Measurements from ENCODE around the gene CTTN.

Gene CTTN

GRCh38 chr11:70409437-70409836 is 11.1 kb downstream of the CTTN start:
- no peak for DNase-seq (ENCODE audit: low read depth in 2 of 3, low spot score in 1 of 3)

GRCh38 chr11:70409871-70410270 is 11.5 kb downstream of the CTTN start:
- no peak for DNase-seq (ENCODE audit: low read depth in 2 of 3, low spot score in 1 of 3)

GRCh38 chr11:70410276-70411205 is 12.2 kb downstream of the CTTN start:
- DNase-seq (ENCODE audit: low read depth in 2 of 3, low spot score in 1 of 3), result no peak

GRCh38 chr11:70411713-70412452 is 13.6 kb downstream of the CTTN start:
- no peak for DNase-seq (ENCODE audit: low read depth in 2 of 3, low spot score in 1 of 3)

- DNase-seq (ENCODE audit: low read depth in 2 of 3, low spot score in 1 of 3), result no peak
These were observed 14.8 kb downstream of the CTTN start for GRCh38 chr11:70413151-70413550.

GRCh38 chr11:70414341-70415100 is 16.2 kb downstream of the CTTN start:
- no peak for DNase-seq (ENCODE audit: low read depth in 2 of 3, low spot score in 1 of 3)

- no peak for DNase-seq (ENCODE audit: low read depth in 2 of 3, low spot score in 1 of 3)
These were observed 16.9 kb downstream of the CTTN start for GRCh38 chr11:70415191-70415590.

GRCh38 chr11:70415642-70416395 is 17.5 kb downstream of the CTTN start:
- DNase-seq (ENCODE audit: low read depth in 2 of 3, low spot score in 1 of 3), result no peak

- DNase-seq (ENCODE audit: low read depth in 2 of 3, low spot score in 1 of 3), result no peak
These were observed 18.6 kb downstream of the CTTN start for GRCh38 chr11:70416881-70417280.

GRCh38 chr11:70418130-70418529 is 19.8 kb downstream of the CTTN start:
- DNase-seq (ENCODE audit: low read depth in 2 of 3, low spot score in 1 of 3), result no peak

GRCh38 chr11:70419307-70420007 is 21.1 kb downstream of the CTTN start:
- no peak for DNase-seq (ENCODE audit: low read depth in 2 of 3, low spot score in 1 of 3)

- no peak for DNase-seq (ENCODE audit: low read depth in 2 of 3, low spot score in 1 of 3)
These were observed 21.7 kb downstream of the CTTN start for GRCh38 chr11:70420008-70420464.

- DNase-seq (ENCODE audit: low read depth in 2 of 3, low spot score in 1 of 3), result no peak
These were observed 22.2 kb downstream of the CTTN start for GRCh38 chr11:70420496-70420895.

GRCh38 chr11:70421123-70421522 is 22.8 kb downstream of the CTTN start:
- DNase-seq (ENCODE audit: low read depth in 2 of 3, low spot score in 1 of 3), result no peak

- DNase-seq (ENCODE audit: low read depth in 2 of 3, low spot score in 1 of 3), result no peak
These were observed 24.6 kb downstream of the CTTN start for GRCh38 chr11:70422692-70423522.

GRCh38 chr11:70423523-70424505 is 25.5 kb downstream of the CTTN start:
- DNase-seq (ENCODE audit: low read depth in 2 of 3, low spot score in 1 of 3), result peak; percentile 22 to 38 (median 33)

GRCh38 chr11:70424765-70425344 is 26.5 kb downstream of the CTTN start:
- no peak for DNase-seq (ENCODE audit: low read depth in 2 of 3, low spot score in 1 of 3)

GRCh38 chr11:70427436-70427835 is 29.1 kb downstream of the CTTN start:
- no peak for DNase-seq (ENCODE audit: low read depth in 2 of 3, low spot score in 1 of 3)
